Lower lobe of right lung (tissue), 2 donors: ENCODE data around the gene CRADD. TPM values are rescaled to one million over a fixed set of nuclear protein-coding genes. Genes with fewer than 3 reads are reported as not detected.

Experiments used
- ATAC-seq, 2 donors: fragments of 200-7000 bp; cut with Tn5 transposase; one replicate each; pipeline ENCODE4 v1.9.1; 2020 to 2022; ENCODE audit warnings: mild to moderate bottlenecking in 2 of 2, moderate library complexity in 2 of 2
- DNase-seq: peaks from one replicate; pipeline ENCODE4 v3.0.0-alpha.2; 2020
- H3K27ac ChIP-seq: fragments of 200-600 bp; one replicate; pipeline ENCODE4 v1.8.0; 2022
- H3K27me3 ChIP-seq: fragments of 200-600 bp; one replicate; pipeline ENCODE4 v1.8.0; 2022; ENCODE audit warnings: low read depth
- H3K36me3 ChIP-seq: fragments of 200-600 bp; one replicate; pipeline ENCODE4 v1.8.0; 2022; ENCODE audit warnings: mild to moderate bottlenecking
- H3K4me1 ChIP-seq: fragments of 200-600 bp; one replicate; pipeline ENCODE4 v1.8.0; 2022
- H3K4me3 ChIP-seq: fragments of 200-600 bp; one replicate; pipeline ENCODE4 v1.8.0; 2022; ENCODE audit warnings: mild to moderate bottlenecking
- H3K9me3 ChIP-seq: fragments of 200-600 bp; one replicate; pipeline ENCODE4 v1.8.0; 2022
- intact Hi-C: fragments of 100-400 bp; cut with DNase I; formaldehyde crosslinking; loops from one replicate; pipeline ENCODE4 v1.11.0; 2022
- total RNA-seq: library from RNA; stranded (reverse); fragmentation: NEBNext Ultra II Directional; extraction: Animal tissue kit (Norgen Biotek cat#: 25700); gene quantifications from one replicate; pipeline ENCODE4 v1.2.1, GENCODE V29; 2021
- TF ChIP-seq, protein P1 (sequence below): fragments of 200-600 bp; IDR thresholded peaks from one replicate; pipeline ENCODE4 v1.8.0; 2022; ENCODE audit warnings: antibody characterized with exemption, mild to moderate bottlenecking
- donor health status: DM: no; HTN: yes; CAD: no; lungs with severe emphysema.

Gene CRADD
- total RNA-seq, 1 donor from 2014 or later: 16.5 TPM

DNA sequence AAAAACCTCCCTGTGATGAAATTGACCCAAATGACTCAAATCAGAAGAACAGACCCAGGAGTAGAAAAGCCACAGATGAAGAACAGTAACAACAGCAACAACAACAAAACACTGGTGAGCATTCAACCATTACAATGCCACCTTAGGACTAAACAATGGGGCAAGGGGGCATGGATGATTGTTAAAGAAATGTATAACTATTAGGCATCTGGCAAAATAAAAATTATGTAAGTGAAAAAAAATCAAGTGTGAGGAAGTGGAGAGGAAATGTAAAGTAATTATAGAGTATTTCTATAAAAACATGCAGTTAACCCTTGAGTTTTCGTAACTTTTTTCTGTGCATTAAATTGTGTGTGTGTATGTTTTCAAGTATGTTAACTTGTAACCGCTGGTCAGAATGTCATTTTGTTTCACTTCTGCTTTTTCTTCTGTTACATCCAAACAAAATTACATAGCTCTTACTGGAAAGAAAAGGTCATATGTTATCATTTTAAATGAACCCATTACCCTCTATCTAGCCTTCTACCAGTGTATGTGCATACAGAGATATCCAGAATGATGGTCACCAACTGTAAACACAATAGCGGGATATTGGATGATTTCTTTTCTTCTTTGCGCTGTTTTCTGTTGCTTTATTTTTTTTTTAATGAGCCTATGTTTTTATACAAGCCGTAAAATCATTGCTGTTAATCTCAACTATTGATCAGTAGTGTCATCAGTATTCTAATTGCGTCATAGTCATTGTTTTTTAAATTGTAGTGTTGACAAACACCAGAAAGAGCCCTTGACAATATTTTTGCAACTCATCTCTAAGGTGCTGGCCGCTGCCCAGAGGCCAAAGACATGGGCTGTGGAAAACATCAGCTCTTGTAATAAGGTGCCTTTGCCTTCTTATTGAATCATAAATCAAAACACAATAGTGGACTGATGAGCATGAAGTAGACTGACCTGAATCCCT, 170.6 kb downstream of the CRADD start:
- DNase-seq: no peak
- H3K4me3 ChIP-seq: no peak overlapping the region
- intact Hi-C loops: no loop called here

DNA sequence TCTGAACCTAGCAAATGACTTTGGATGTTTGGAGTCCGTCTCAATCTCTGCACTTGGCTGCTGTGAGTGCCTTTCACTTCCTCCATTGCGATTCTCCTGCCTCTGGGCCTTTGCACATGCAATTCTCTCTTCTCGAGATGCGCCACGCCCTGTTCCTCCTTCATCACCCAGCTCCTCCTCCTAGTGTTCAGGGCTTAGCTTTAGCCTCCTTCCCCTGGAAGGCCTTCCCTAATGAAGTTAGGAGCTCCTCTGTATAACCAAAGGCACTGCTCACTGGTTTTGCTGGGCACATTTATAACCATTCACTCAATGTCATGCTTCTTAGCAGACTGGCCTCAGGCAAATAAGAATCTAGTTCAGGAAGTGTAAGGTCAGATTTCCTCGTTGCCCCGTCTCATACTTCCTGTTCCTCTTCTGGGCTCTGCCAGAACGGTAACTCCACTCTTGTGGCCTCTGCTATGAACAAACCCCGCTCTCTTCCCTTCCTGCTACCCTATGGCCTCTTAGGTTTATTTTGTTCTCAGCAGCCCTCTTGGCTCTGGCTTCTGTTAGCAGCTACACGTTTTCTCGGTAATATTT, 171.4 kb downstream of the CRADD start:
- Histone ChIP-seq H3K27me3 (no peaks in the 10 kb centered on the region), H3K36me3 (no peaks in the 10 kb centered on the region)
- TF ChIP-seq, protein P1, sequence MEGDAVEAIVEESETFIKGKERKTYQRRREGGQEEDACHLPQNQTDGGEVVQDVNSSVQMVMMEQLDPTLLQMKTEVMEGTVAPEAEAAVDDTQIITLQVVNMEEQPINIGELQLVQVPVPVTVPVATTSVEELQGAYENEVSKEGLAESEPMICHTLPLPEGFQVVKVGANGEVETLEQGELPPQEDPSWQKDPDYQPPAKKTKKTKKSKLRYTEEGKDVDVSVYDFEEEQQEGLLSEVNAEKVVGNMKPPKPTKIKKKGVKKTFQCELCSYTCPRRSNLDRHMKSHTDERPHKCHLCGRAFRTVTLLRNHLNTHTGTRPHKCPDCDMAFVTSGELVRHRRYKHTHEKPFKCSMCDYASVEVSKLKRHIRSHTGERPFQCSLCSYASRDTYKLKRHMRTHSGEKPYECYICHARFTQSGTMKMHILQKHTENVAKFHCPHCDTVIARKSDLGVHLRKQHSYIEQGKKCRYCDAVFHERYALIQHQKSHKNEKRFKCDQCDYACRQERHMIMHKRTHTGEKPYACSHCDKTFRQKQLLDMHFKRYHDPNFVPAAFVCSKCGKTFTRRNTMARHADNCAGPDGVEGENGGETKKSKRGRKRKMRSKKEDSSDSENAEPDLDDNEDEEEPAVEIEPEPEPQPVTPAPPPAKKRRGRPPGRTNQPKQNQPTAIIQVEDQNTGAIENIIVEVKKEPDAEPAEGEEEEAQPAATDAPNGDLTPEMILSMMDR: no peak

More for the DNA sequence above, 170.6 kb downstream of the CRADD start:
- no peaks in the 10 kb centered on the region for H3K9me3 ChIP-seq
- peak; percentile 32 to 50 for ATAC-seq
- peak overlapping the region; percentile 42 for H3K27ac ChIP-seq
- H3K36me3 ChIP-seq: no peaks in the 10 kb centered on the region
- H3K27me3 ChIP-seq: no peaks in the 10 kb centered on the region
- TF ChIP-seq, protein P1: no peak
- no peaks in the 10 kb centered on the region for H3K4me1 ChIP-seq

DNA sequence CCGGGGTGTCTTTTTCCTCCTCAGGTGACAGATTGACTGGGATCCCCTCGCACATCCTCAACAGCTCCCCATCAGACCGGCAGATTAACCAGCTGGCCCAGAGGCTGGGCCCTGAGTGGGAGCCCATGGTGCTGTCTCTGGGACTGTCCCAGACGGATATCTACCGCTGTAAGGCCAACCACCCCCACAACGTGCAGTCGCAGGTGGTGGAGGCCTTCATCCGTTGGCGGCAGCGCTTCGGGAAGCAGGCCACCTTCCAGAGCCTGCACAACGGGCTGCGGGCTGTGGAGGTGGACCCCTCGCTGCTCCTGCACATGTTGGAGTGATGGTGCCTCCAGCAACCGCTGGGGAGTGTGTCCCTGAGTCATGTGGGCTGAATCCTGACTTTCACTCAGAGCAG, 172.8 kb downstream of the CRADD start:
- no peak for ATAC-seq
- no peak overlapping the region for H3K27ac ChIP-seq
- TF ChIP-seq, protein P1: no peak
- no peaks in the 10 kb centered on the region for H3K9me3 ChIP-seq
- H3K4me3 ChIP-seq: no peak overlapping the region
- H3K36me3 ChIP-seq: no peaks in the 10 kb centered on the region
- H3K27me3 ChIP-seq: no peaks in the 10 kb centered on the region
- H3K4me1 ChIP-seq: no peaks in the 10 kb centered on the region
- DNase-seq: no peak
- intact Hi-C loops: no loop called here

More for the DNA sequence above, 171.4 kb downstream of the CRADD start:
- Histone ChIP-seq H3K4me3 (no peak overlapping the region), H3K4me1 (no peaks in the 10 kb centered on the region), H3K27ac (peak overlapping the region; percentile 42), H3K9me3 (no peaks in the 10 kb centered on the region)
- intact Hi-C loops: no loop called here
- ATAC-seq (peak; percentile 78 to 88), DNase-seq (peak; percentile 72)

DNA sequence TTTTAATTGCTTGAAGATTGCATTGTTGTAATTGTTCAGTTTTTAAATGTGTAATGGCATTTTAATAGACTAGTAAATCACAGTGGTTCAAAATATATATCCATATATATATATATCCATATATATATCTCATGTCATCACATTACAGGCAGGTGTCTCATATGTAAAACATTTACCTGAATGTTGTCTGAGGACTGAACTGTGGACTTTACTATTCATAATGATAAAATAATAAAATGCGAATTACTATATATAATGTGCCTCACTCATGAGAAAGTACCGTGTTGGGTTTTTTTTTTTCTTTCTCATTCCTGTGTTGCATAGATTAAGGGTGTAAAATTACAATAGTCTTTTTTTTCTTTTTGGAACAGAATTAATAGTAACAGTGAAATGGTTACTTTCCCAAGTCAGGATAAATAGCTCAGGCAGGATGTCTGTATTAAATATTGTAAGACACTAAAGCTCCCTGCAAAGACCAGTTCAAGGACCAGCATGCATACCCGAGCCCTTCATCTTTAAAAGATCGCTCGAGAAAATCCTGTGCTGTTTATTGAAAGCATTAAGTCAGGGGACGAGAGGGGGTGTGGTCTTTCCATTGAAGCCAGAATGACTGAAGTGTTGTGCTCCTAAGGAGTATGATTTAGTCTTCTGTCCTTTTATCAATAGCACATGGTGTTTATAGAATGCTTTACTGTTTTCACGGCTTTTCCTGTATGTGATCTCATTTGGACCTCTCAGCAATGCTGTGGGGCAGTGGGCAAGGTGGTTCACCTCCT, 173.5 kb downstream of the CRADD start:
- no peaks in the 10 kb centered on the region for H3K36me3 ChIP-seq
- no peak for ATAC-seq
- intact Hi-C loops: no loop called here

DNA sequence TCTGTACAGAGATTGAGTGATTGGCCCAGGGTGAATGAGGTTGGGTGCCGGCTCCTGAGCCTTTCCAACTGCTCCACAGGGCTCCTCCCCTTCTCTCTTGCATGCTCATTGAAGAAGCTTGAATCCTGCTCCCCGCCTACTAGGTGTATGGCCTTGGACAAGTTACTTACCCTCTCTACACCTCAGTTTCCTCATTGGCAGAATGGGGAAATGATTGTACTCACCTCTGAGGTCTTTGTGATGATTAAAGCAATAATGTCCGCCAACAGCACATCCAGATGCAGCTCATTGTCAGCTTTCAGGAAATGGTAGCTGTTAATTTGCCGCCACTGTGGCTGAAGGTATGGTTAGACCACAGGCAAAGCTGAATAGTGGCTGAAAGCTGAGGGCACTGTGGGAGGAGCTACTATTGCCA, 174.1 kb downstream of the CRADD start:
- TF ChIP-seq, protein P1: no peak
- Histone ChIP-seq H3K27me3 (no peaks in the 10 kb centered on the region), H3K4me3 (no peak overlapping the region), H3K27ac (no peak overlapping the region), H3K4me1 (no peaks in the 10 kb centered on the region), H3K36me3 (no peaks in the 10 kb centered on the region), H3K9me3 (no peaks in the 10 kb centered on the region)
- no peak for DNase-seq
- no peak for ATAC-seq
- intact Hi-C loops: no loop called here

More for the DNA sequence above, 173.5 kb downstream of the CRADD start:
- DNase-seq: no peak
- TF ChIP-seq, protein P1: no peak
- Histone ChIP-seq H3K4me1 (no peaks in the 10 kb centered on the region), H3K4me3 (no peak overlapping the region), H3K9me3 (no peaks in the 10 kb centered on the region), H3K27me3 (no peaks in the 10 kb centered on the region), H3K27ac (no peak overlapping the region)
